WTC11 (cell line): ENCODE data around the gene CRYBG3. TPM values are rescaled to one million over a fixed set of nuclear protein-coding genes. Genes with fewer than 3 reads are reported as not detected.

Source experiments
- ATAC-seq: fragments of 200-7000 bp; cut with Tn5 transposase; 2 replicates; pipeline ENCODE4 v1.10.0; 2021; ENCODE audit warnings: mild to moderate bottlenecking, moderate library complexity
- CTCF ChIA-PET: fragments of 300-600 bp; sonication (Branson Sonifier 250); formaldehyde crosslinking; loops from one replicate; lab custom pipeline; 2021; ENCODE audit warnings: antibody characterized with exemption; lab: Charles Lee
- POLR2A ChIA-PET: fragments of 350-600 bp; sonication (Branson Sonifier 250); formaldehyde crosslinking; loops from one replicate; lab custom pipeline; 2021; ENCODE audit warnings: antibody characterized with exemption; lab: Charles Lee
- DNase-seq: peaks from one replicate; pipeline ENCODE4 v3.0.0; 2021; ENCODE audit warnings: low spot score
- H3K27ac Mint-ChIP-seq: 2 replicates; pipeline ENCODE4 v1.8.0; 2021; ENCODE audit warnings: mixed read lengths
- H3K27me3 Mint-ChIP-seq: 2 replicates; pipeline ENCODE4 v1.8.0; 2021; ENCODE audit warnings: low read depth, mild to moderate bottlenecking, moderate library complexity, mixed read lengths
- H3K36me3 Mint-ChIP-seq: 2 replicates; pipeline ENCODE4 v1.8.0; 2021; ENCODE audit warnings: mixed read lengths
- H3K4me1 Mint-ChIP-seq: 2 replicates; pipeline ENCODE4 v1.8.0; 2022; ENCODE audit warnings: mixed read lengths
- H3K4me3 Mint-ChIP-seq: 2 replicates; pipeline ENCODE4 v1.8.0; 2021; ENCODE audit warnings: mild to moderate bottlenecking, moderate library complexity, mixed read lengths
- H3K9me3 Mint-ChIP-seq: 2 replicates; pipeline ENCODE4 v1.8.0; 2021; ENCODE audit warnings: mixed read lengths
- ELF4 ChIP-seq: sonication (generic); formaldehyde crosslinking; IDR thresholded peaks from 2 replicates; pipeline ENCODE4 v1.8.1; 2022; ENCODE audit warnings: low read depth, mild to moderate bottlenecking, moderate library complexity, missing genetic modification reagents
- EMX1 ChIP-seq: fragments of 250-450 bp; sonication (Bioruptor Pico); IDR thresholded peaks from 2 replicates; pipeline ENCODE4 v1.8.0; 2021; ENCODE audit warnings: mild to moderate bottlenecking
- ETV6 ChIP-seq: sonication (generic); formaldehyde crosslinking; IDR thresholded peaks from 2 replicates; pipeline ENCODE4 v1.8.1; 2022; ENCODE audit warnings: mild to moderate bottlenecking, missing genetic modification reagents
- FOXP1 ChIP-seq: sonication (generic); formaldehyde crosslinking; IDR thresholded peaks from 2 replicates; pipeline ENCODE4 v1.8.0; 2022; ENCODE audit warnings: missing genetic modification reagents, mild to moderate bottlenecking, moderate library complexity, borderline replicate concordance
- GRHL2 ChIP-seq: fragments of 250-450 bp; sonication (Bioruptor Pico); IDR thresholded peaks from 2 replicates; pipeline ENCODE4 v1.8.0; 2022; ENCODE audit warnings: mild to moderate bottlenecking, moderate library complexity; ENCODE audit not compliant: insufficient replicate concordance, severe bottlenecking
- IRF2 ChIP-seq: sonication (generic); formaldehyde crosslinking; IDR thresholded peaks from 2 replicates; pipeline ENCODE4 v1.8.0; 2022; ENCODE audit warnings: low read depth, missing genetic modification reagents, borderline replicate concordance
- JUN ChIP-seq: sonication (generic); formaldehyde crosslinking; IDR thresholded peaks from 2 replicates; pipeline ENCODE4 v1.8.0; 2023; ENCODE audit warnings: mild to moderate bottlenecking, missing genetic modification reagents
- KAT7 ChIP-seq: sonication (generic); formaldehyde crosslinking; IDR thresholded peaks from 2 replicates; pipeline ENCODE4 v1.8.1; 2023; ENCODE audit warnings: missing genetic modification reagents, mild to moderate bottlenecking, borderline replicate concordance
- MXD4 ChIP-seq: fragments of 250-450 bp; sonication (Bioruptor Pico); IDR thresholded peaks from 2 replicates; pipeline ENCODE4 v1.8.0; 2021; ENCODE audit warnings: mild to moderate bottlenecking, moderate library complexity, borderline replicate concordance
- NFE2L1 ChIP-seq: sonication (generic); formaldehyde crosslinking; IDR thresholded peaks from 2 replicates; pipeline ENCODE4 v1.8.1; 2023; ENCODE audit warnings: missing genetic modification reagents
- NR2C2 ChIP-seq: sonication (generic); formaldehyde crosslinking; IDR thresholded peaks from 2 replicates; pipeline ENCODE4 v1.8.0; 2022; ENCODE audit warnings: mild to moderate bottlenecking, missing genetic modification reagents
- SMAD3 ChIP-seq: sonication (generic); formaldehyde crosslinking; IDR thresholded peaks from 2 replicates; pipeline ENCODE4 v1.8.0; 2022; ENCODE audit warnings: missing genetic modification reagents, mild to moderate bottlenecking, borderline replicate concordance
- SMAD4 ChIP-seq: sonication (generic); formaldehyde crosslinking; IDR thresholded peaks from 2 replicates; pipeline ENCODE4 v1.8.0; 2022; ENCODE audit warnings: mild to moderate bottlenecking, missing genetic modification reagents
- TEAD4 ChIP-seq: sonication (generic); formaldehyde crosslinking; IDR thresholded peaks from 2 replicates; pipeline ENCODE4 v1.8.0; 2022; ENCODE audit warnings: mild to moderate bottlenecking, missing genetic modification reagents
- TP53 ChIP-seq: sonication (generic); formaldehyde crosslinking; IDR thresholded peaks from 2 replicates; pipeline ENCODE4 v1.8.1; 2023; ENCODE audit warnings: mild to moderate bottlenecking, missing genetic modification reagents
- ZBTB21 ChIP-seq: sonication (generic); formaldehyde crosslinking; IDR thresholded peaks from 2 replicates; pipeline ENCODE4 v1.8.1; 2023; ENCODE audit warnings: mild to moderate bottlenecking, missing genetic modification reagents, borderline replicate concordance
- ZNF219 ChIP-seq: sonication (generic); formaldehyde crosslinking; IDR thresholded peaks from 2 replicates; pipeline ENCODE4 v1.8.0; 2023; ENCODE audit warnings: missing genetic modification reagents, mild to moderate bottlenecking, borderline replicate concordance
- ZNF232 ChIP-seq: sonication (generic); formaldehyde crosslinking; IDR thresholded peaks from 2 replicates; pipeline ENCODE4 v1.8.0; 2022; ENCODE audit warnings: mild to moderate bottlenecking, missing genetic modification reagents
- total RNA-seq: library from RNA; stranded (reverse); gene quantifications from 3 replicates; pipeline ENCODE4 v1.2.3, GENCODE V29; 2021
- TF ChIP-seq, protein P1 (sequence below): sonication (generic); formaldehyde crosslinking; IDR thresholded peaks from 2 replicates; pipeline ENCODE4 v1.8.1; 2023; ENCODE audit warnings: mild to moderate bottlenecking, missing genetic modification reagents
- TF ChIP-seq, protein P2 (sequence below): sonication (generic); formaldehyde crosslinking; IDR thresholded peaks from 2 replicates; pipeline ENCODE4 v1.8.1; 2022; ENCODE audit warnings: missing genetic modification reagents, borderline replicate concordance
- TF ChIP-seq, protein P3 (sequence below): fragments of 250-450 bp; sonication (Bioruptor Pico); IDR thresholded peaks from 2 replicates; pipeline ENCODE4 v1.9.0; 2021; ENCODE audit warnings: mild to moderate bottlenecking
- TF ChIP-seq, protein P4 (sequence below): sonication (generic); formaldehyde crosslinking; IDR thresholded peaks from 2 replicates; pipeline ENCODE4 v1.8.1; 2023; ENCODE audit warnings: mild to moderate bottlenecking, missing genetic modification reagents, borderline replicate concordance
- TF ChIP-seq, protein P5 (sequence below): sonication (generic); formaldehyde crosslinking; IDR thresholded peaks from 2 replicates; pipeline ENCODE4 v1.8.0; 2022; ENCODE audit warnings: mild to moderate bottlenecking, missing genetic modification reagents
- TF ChIP-seq, protein P6 (sequence below): sonication (generic); formaldehyde crosslinking; IDR thresholded peaks from 2 replicates; pipeline ENCODE4 v1.8.1; 2022; ENCODE audit warnings: mild to moderate bottlenecking, moderate library complexity, missing genetic modification reagents
- TF ChIP-seq, protein P7 (sequence below): sonication (generic); formaldehyde crosslinking; conservative IDR thresholded peaks from 2 replicates; pipeline ENCODE4 v1.8.1; 2022; ENCODE audit warnings: mild to moderate bottlenecking, missing genetic modification reagents

CRYBG3 gene
- total RNA-seq, 1 experiment from 2014 or later: 13.6 TPM

DNA sequence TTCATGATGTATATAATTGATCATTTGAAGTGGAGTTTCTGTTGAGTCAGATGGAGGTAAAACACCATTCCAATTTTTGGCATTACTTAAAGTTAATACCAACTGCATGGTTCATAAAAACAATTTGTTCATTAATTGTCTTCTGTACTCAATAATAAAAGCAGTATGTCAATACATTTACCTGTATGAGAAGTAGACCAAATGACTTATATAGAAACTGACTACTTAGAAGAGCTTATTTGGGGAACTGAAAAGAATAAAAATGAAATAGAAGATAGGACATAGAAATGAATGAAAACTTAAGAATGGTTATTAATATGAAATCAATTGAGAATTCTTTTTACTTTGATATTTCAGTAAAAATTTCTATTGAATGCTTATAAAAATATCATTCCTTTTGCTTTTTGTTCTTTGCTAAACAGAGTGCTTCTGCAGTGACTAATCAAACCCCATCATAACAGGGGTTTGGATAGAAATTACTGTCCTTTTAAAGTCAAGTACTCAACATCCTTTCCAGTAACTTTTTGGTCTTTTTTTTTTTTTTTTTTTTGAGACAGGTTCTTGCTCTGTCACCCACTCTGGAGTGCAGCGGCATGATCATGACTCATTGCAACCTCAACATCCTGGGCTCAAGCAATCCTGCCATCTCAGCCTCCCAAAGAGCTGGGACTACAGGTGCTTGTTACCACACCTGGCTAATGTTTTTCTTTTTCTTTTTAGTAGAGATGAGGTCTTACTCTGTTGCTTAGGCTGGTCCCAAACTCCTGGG is 6.5 kb upstream of the CRYBG3 start:
- ChIA-PET POLR2A (no interaction called here), CTCF (interaction anchor here (0.7 to 1.0 kb wide), 3 partner anchors 51 to 81 kb away, joined by 3 to 6 read pairs (median 5); partner anchors contain the start of gene ARL6)
- no peak overlapping the region for H3K4me3 Mint-ChIP-seq
- no peaks in the 10 kb centered on the region for H3K9me3 Mint-ChIP-seq
- H3K36me3 Mint-ChIP-seq: no peaks in the 10 kb centered on the region
- no peak for ATAC-seq
- H3K27ac Mint-ChIP-seq: no peak overlapping the region
- no peak for TF ChIP-seq ZNF232 (CRISPR knock-in tag)
- TF ChIP-seq GRHL2: no peak
- no peak for TF ChIP-seq SMAD4
- TF ChIP-seq, protein P1, sequence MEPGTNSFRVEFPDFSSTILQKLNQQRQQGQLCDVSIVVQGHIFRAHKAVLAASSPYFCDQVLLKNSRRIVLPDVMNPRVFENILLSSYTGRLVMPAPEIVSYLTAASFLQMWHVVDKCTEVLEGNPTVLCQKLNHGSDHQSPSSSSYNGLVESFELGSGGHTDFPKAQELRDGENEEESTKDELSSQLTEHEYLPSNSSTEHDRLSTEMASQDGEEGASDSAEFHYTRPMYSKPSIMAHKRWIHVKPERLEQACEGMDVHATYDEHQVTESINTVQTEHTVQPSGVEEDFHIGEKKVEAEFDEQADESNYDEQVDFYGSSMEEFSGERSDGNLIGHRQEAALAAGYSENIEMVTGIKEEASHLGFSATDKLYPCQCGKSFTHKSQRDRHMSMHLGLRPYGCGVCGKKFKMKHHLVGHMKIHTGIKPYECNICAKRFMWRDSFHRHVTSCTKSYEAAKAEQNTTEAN: no peak
- TF ChIP-seq, all 79 proteins: peak for 0
- no peak for DNase-seq
- Mint-ChIP-seq H3K4me1 (peaks cover 16% of the 10 kb centered on the region), H3K27me3 (peaks cover 5% of the 10 kb centered on the region)

DNA sequence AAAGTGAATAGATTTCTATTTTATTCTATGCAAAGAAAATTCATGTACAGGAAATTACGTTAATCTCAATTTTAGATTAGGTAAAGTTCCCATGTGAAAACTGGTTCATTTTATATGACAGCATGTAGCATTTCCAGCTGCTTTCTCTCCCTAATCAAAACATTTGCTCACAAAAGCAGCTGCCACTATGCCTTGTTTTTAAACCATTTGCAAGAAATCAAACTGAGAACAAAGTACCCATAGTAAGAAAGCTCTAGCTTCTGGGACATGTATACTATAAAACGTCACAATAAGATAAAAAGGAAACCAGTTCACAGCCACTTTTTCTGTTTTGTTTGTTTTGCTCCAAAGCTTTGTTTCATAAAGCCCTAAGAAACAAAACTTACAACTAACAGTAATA is 5.0 kb upstream of the CRYBG3 start:
- Mint-ChIP-seq H3K4me1 (peaks cover 23% of the 10 kb centered on the region), H3K36me3 (no peaks in the 10 kb centered on the region)
- POLR2A ChIA-PET: no interaction called here

DNA sequence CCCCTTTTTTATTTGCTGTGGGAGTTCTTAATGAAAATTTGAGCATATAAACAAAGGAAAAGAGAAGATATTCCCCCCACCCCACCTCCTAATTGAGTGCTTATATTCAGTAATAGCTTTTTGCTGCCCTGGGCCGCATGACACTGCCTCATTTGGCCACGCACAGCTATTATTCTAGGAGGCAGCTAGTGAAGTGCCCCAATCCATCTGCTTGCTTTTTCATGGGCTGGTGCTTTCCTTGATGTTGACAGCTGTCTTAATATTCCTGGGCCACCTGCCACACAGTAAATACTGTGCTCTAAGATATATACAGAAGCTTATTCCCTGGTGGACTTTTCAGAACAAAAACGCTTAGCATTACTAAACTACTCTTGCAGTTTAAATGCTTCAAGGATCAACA is 3.8 kb upstream of the CRYBG3 start:
- CTCF ChIA-PET: interaction anchor here (1.1 kb wide), 1 partner anchor 205 kb away, joined by 3 read pairs; no protein-coding TSS in a partner anchor
- Mint-ChIP-seq H3K4me3 (no peak overlapping the region), H3K4me1 (peaks cover 25% of the 10 kb centered on the region), H3K9me3 (no peaks in the 10 kb centered on the region), H3K36me3 (no peaks in the 10 kb centered on the region), H3K27ac (no peak overlapping the region), H3K27me3 (peaks cover 22% of the 10 kb centered on the region)
- no peak for DNase-seq
- ATAC-seq: no peak
- POLR2A ChIA-PET: no interaction called here
- TF ChIP-seq JUN (no peak), ETV6 (no peak), FOXP1 (CRISPR knock-in tag) (no peak), SMAD4 (no peak), SMAD3 (CRISPR knock-in tag) (no peak), TEAD4 (no peak), NFE2L1 (CRISPR knock-in tag) (no peak), GRHL2 (no peak), ZNF219 (CRISPR knock-in tag) (no peak)
- TF ChIP-seq, protein P2, sequence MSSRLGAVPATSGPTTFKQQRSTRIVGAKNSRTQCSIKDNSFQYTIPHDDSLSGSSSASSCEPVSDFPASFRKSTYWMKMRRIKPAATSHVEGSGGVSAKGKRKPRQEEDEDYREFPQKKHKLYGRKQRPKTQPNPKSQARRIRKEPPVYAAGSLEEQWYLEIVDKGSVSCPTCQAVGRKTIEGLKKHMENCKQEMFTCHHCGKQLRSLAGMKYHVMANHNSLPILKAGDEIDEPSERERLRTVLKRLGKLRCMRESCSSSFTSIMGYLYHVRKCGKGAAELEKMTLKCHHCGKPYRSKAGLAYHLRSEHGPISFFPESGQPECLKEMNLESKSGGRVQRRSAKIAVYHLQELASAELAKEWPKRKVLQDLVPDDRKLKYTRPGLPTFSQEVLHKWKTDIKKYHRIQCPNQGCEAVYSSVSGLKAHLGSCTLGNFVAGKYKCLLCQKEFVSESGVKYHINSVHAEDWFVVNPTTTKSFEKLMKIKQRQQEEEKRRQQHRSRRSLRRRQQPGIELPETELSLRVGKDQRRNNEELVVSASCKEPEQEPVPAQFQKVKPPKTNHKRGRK (CRISPR knock-in tag): no peak
- TF ChIP-seq, protein P3, sequence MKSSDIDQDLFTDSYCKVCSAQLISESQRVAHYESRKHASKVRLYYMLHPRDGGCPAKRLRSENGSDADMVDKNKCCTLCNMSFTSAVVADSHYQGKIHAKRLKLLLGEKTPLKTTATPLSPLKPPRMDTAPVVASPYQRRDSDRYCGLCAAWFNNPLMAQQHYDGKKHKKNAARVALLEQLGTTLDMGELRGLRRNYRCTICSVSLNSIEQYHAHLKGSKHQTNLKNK (CRISPR knock-in tag): no peak

More for the DNA sequence above, 5.0 kb upstream of the CRYBG3 start:
- DNase-seq (no peak), ATAC-seq (no peak)
- CTCF ChIA-PET: no interaction called here
- H3K27me3 Mint-ChIP-seq: peaks cover 16% of the 10 kb centered on the region
- TF ChIP-seq EMX1 (no peak), TP53 (CRISPR knock-in tag) (no peak), ELF4 (no peak), IRF2 (CRISPR knock-in tag) (no peak), ZBTB21 (CRISPR knock-in tag) (no peak), MXD4 (CRISPR knock-in tag) (no peak), NR2C2 (CRISPR knock-in tag) (no peak), KAT7 (CRISPR knock-in tag) (no peak)
- TF ChIP-seq, protein P4, sequence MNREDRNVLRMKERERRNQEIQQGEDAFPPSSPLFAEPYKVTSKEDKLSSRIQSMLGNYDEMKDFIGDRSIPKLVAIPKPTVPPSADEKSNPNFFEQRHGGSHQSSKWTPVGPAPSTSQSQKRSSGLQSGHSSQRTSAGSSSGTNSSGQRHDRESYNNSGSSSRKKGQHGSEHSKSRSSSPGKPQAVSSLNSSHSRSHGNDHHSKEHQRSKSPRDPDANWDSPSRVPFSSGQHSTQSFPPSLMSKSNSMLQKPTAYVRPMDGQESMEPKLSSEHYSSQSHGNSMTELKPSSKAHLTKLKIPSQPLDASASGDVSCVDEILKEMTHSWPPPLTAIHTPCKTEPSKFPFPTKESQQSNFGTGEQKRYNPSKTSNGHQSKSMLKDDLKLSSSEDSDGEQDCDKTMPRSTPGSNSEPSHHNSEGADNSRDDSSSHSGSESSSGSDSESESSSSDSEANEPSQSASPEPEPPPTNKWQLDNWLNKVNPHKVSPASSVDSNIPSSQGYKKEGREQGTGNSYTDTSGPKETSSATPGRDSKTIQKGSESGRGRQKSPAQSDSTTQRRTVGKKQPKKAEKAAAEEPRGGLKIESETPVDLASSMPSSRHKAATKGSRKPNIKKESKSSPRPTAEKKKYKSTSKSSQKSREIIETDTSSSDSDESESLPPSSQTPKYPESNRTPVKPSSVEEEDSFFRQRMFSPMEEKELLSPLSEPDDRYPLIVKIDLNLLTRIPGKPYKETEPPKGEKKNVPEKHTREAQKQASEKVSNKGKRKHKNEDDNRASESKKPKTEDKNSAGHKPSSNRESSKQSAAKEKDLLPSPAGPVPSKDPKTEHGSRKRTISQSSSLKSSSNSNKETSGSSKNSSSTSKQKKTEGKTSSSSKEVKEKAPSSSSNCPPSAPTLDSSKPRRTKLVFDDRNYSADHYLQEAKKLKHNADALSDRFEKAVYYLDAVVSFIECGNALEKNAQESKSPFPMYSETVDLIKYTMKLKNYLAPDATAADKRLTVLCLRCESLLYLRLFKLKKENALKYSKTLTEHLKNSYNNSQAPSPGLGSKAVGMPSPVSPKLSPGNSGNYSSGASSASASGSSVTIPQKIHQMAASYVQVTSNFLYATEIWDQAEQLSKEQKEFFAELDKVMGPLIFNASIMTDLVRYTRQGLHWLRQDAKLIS (CRISPR knock-in tag): no peak
- TF ChIP-seq, protein P5, sequence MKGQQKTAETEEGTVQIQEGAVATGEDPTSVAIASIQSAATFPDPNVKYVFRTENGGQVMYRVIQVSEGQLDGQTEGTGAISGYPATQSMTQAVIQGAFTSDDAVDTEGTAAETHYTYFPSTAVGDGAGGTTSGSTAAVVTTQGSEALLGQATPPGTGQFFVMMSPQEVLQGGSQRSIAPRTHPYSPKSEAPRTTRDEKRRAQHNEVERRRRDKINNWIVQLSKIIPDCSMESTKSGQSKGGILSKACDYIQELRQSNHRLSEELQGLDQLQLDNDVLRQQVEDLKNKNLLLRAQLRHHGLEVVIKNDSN: no peak
- TF ChIP-seq, protein P6, sequence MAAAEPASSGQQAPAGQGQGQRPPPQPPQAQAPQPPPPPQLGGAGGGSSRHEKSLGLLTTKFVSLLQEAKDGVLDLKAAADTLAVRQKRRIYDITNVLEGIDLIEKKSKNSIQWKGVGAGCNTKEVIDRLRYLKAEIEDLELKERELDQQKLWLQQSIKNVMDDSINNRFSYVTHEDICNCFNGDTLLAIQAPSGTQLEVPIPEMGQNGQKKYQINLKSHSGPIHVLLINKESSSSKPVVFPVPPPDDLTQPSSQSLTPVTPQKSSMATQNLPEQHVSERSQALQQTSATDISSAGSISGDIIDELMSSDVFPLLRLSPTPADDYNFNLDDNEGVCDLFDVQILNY (CRISPR knock-in tag): no peak
- TF ChIP-seq, protein P7, sequence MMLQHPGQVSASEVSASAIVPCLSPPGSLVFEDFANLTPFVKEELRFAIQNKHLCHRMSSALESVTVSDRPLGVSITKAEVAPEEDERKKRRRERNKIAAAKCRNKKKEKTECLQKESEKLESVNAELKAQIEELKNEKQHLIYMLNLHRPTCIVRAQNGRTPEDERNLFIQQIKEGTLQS (CRISPR knock-in tag): no peak
- H3K27ac Mint-ChIP-seq: no peak overlapping the region
- no peak overlapping the region for H3K4me3 Mint-ChIP-seq
- no peaks in the 10 kb centered on the region for H3K9me3 Mint-ChIP-seq
